ENCODE data around the gene OR13D1.

Gene OR13D1

GRCh38 chr9:104725014-104725413 lies 30.7 kb downstream of the OR13D1 start:
- TF ChIP-seq CTCF (IDR thresholded peaks at IDR 0.05; ENCODE audit: low read depth, low read length) = no peak
- no peak for DNase-seq (ENCODE audit: extremely low read depth, low read depth)

- no peak for DNase-seq (ENCODE audit: extremely low read depth, low read depth)
- no peak for TF ChIP-seq CTCF (IDR thresholded peaks at IDR 0.05; ENCODE audit: low read depth, low read length)
Measured at GRCh38 chr9:104738452-104738851, 44.1 kb downstream of the OR13D1 start.

- no peak for DNase-seq (ENCODE audit: extremely low read depth, low read depth)
- TF ChIP-seq CTCF (IDR thresholded peaks at IDR 0.05; ENCODE audit: low read depth, low read length) = no peak
Measured at GRCh38 chr9:104740621-104741020, 46.3 kb downstream of the OR13D1 start.

- TF ChIP-seq CTCF (IDR thresholded peaks at IDR 0.05; ENCODE audit: low read depth, low read length) = peak; percentile 66
- DNase-seq (ENCODE audit: extremely low read depth, low read depth) = peak; percentile 39
Measured at GRCh38 chr9:104743376-104743985, 49.2 kb downstream of the OR13D1 start.

Data from AG09319 (cell line).